GM20000 (cell line): ENCODE results near the gene RMRP.

Experiments used
- DNase-seq: peaks from one replicate; pipeline ENCODE4 v3.0.0; 2012; ENCODE audit warnings: low spot score
- CTCF ChIP-seq: IDR thresholded peaks from 2 replicates; pipeline ENCODE4 v1.5.1; 2012; ENCODE audit warnings: mild to moderate bottlenecking, control low read depth; ENCODE audit errors: extremely low read depth, missing control alignments

RMRP gene

GRCh38 chr9:35686222-35687203 lies 28.7 kb upstream of the RMRP start:
- no peak for DNase-seq
- TF ChIP-seq CTCF: no peak

- TF ChIP-seq CTCF: no peak
Measured at GRCh38 chr9:35685506-35685905, 27.7 kb upstream of the RMRP start.

GRCh38 chr9:35684921-35685320 lies 27.1 kb upstream of the RMRP start:
- no peak for DNase-seq
- no peak for TF ChIP-seq CTCF

More at GRCh38 chr9:35685506-35685905, 27.7 kb upstream of the RMRP start:
- no peak for DNase-seq

- DNase-seq: no peak
- TF ChIP-seq CTCF: no peak
Measured at GRCh38 chr9:35683323-35683722, 25.5 kb upstream of the RMRP start.

- no peak for TF ChIP-seq CTCF
- no peak for DNase-seq
Measured at GRCh38 chr9:35682520-35683315, 24.9 kb upstream of the RMRP start.

GRCh38 chr9:35682051-35682450 lies 24.2 kb upstream of the RMRP start:
- DNase-seq: no peak
- TF ChIP-seq CTCF: no peak

GRCh38 chr9:35681341-35682002 lies 23.7 kb upstream of the RMRP start:
- no peak for TF ChIP-seq CTCF
- DNase-seq: no peak
